GM19397 (cell line): ENCODE data around the gene QKI.
"Not testable (repeated sequence)": the region's sequence is repeated elsewhere in the genome, so short reads cannot be mapped to it uniquely, and the experiment has no call there.

Experiments used
- ATAC-seq: cut with Tn5 transposase; IDR thresholded peaks from one replicate; pipeline ENCODE4 v1.9.1; 2021; ENCODE audit warnings: mild to moderate bottlenecking, moderate library complexity; ENCODE audit not compliant: unreplicated experiment

The QKI gene

GRCh38 chr6:163413345-163414116 is 987 bp upstream of the QKI start:
- ATAC-seq, result peak; percentile 52

- peak; percentile 0 for ATAC-seq
These were observed 565 bp downstream of the QKI start for GRCh38 chr6:163414946-163415619.

GRCh38 chr6:163415620-163416556 is 1.4 kb downstream of the QKI start:
- ATAC-seq, result peak; percentile 1

- no peak for ATAC-seq
These were observed 2.2 kb downstream of the QKI start for GRCh38 chr6:163416557-163417253.

- ATAC-seq, result no peak
These were observed 3.1 kb downstream of the QKI start for GRCh38 chr6:163417595-163417994.

GRCh38 chr6:163418311-163419029 is 4.0 kb downstream of the QKI start:
- no peak for ATAC-seq

- no peak for ATAC-seq
These were observed 5.1 kb downstream of the QKI start for GRCh38 chr6:163419413-163420288.

GRCh38 chr6:163420289-163420614 is 5.7 kb downstream of the QKI start:
- ATAC-seq, result no peak

- ATAC-seq, result no peak
These were observed 8.0 kb downstream of the QKI start for GRCh38 chr6:163422550-163422949.

GRCh38 chr6:163423696-163424095 is 9.2 kb downstream of the QKI start:
- no peak for ATAC-seq

GRCh38 chr6:163427498-163428254 is 13.2 kb downstream of the QKI start:
- ATAC-seq, result no peak

- no peak for ATAC-seq
These were observed 13.9 kb downstream of the QKI start for GRCh38 chr6:163428373-163428772.

- ATAC-seq, result no peak
These were observed 15.4 kb downstream of the QKI start for GRCh38 chr6:163429858-163430448.

- ATAC-seq, result no peak
These were observed 17.8 kb downstream of the QKI start for GRCh38 chr6:163432300-163432699.

- not testable (repeated sequence) for ATAC-seq
These were observed 19.0 kb downstream of the QKI start for GRCh38 chr6:163433486-163433885.

GRCh38 chr6:163435023-163435422 is 20.5 kb downstream of the QKI start:
- no peak for ATAC-seq

GRCh38 chr6:163436843-163437242 is 22.3 kb downstream of the QKI start:
- ATAC-seq, result no peak

- ATAC-seq, result no peak
These were observed 22.9 kb downstream of the QKI start for GRCh38 chr6:163437466-163437865.
